ENCODE results near the gene ASPSCR1. TPM values are rescaled to one million over a fixed set of nuclear protein-coding genes. Genes with fewer than 3 reads are reported as not detected.

ASPSCR1 gene
- total and polyA plus RNA-seq, 2 of the 8 experiments (the other 6 are each of a cell fraction or from before 2014, with no cell fraction given): 33.3 to 43.7 TPM

GRCh38 chr17:81955756-81956544 is 21.5 kb upstream of the ASPSCR1 start:
- Histone ChIP-seq H3K4me2 (ENCODE audit: insufficient read depth in 1 of 2, low read depth in 2 of 2, low read length in 2 of 2) (no peak overlapping the region), H3K23me2 (ENCODE audit: low read depth, low read length) (peaks cover 4% of the 10 kb centered on the region; the same call in 1 of the 2 replicates), H4K20me1 (replicated peaks in 1 of 2; ENCODE audit: control insufficient read depth in 1 of 2, insufficient read depth in 2 of 2, low read length in 2 of 2) (no peaks in the 10 kb centered on the region), H3K23ac (ENCODE audit: insufficient read length) (no peak overlapping the region), H3K9ac (replicated peaks in 1 of 4; ENCODE audit: extremely low read depth in 1 of 4, low read depth in 3 of 4, low read length in 3 of 4) (no peak overlapping the region), H3K36me3 (ENCODE audit: control insufficient read depth in 2 of 4, insufficient read depth in 4 of 4, low read length in 3 of 4) (peaks cover 0 to 13% (median 0%) of the 10 kb centered on the region in 4 experiments; a peak in 1 of 8 replicates), H3K4me1 (replicated peaks in 1 of 4; ENCODE audit: control insufficient read depth in 3 of 4, insufficient read depth in 4 of 4, low read length in 3 of 4) (peaks cover 0 to 6% (median 1%) of the 10 kb centered on the region in 4 experiments; a peak in 3 of 7 replicates), H4K8ac (ENCODE audit: extremely low read depth, insufficient read depth, low read length) (no peak overlapping the region; the same call in none of the 2 replicates), H3K79me1 (ENCODE audit: low read depth, low read length) (no peaks in the 10 kb centered on the region), H2AFZ (ENCODE audit: low read length) (no peak overlapping the region), H3K14ac (ENCODE audit: insufficient read length) (no peak overlapping the region), H2BK5ac (ENCODE audit: low read depth, low read length) (no peak overlapping the region), H3K4me3 (ENCODE audit: extremely low read depth in 1 of 4, insufficient read depth in 2 of 4, low read depth in 3 of 4, low read length in 4 of 4) (no peak overlapping the region), H2BK12ac (ENCODE audit: low read depth, low read length) (no peak overlapping the region), H3K4ac (replicated peaks; ENCODE audit: insufficient read length, low read depth, low read length) (no peak overlapping the region), H3K27me3 (replicated peaks in 1 of 4; ENCODE audit: control insufficient read depth in 3 of 4, extremely low read depth in 1 of 4, insufficient read depth in 3 of 4, low read length in 3 of 4) (peaks cover 33 to 49% (median 33%) of the 10 kb centered on the region in 4 experiments), H2BK20ac (ENCODE audit: low read length) (no peak overlapping the region), H2BK15ac (ENCODE audit: low read length) (no peak overlapping the region), H3K18ac (ENCODE audit: extremely low read depth, low read length) (no peak overlapping the region), H4K91ac (replicated peaks; ENCODE audit: insufficient read length, low read length) (no peak overlapping the region), H3K27ac (ENCODE audit: low read depth, low read length) (no peak overlapping the region), H2AK5ac (ENCODE audit: low read depth, low read length) (no peak overlapping the region), H3K79me2 (ENCODE audit: control insufficient read depth in 1 of 2, insufficient read depth in 2 of 2, low read length in 2 of 2) (no peaks in the 10 kb centered on the region), H4K5ac (ENCODE audit: insufficient read length, low read depth, low read length) (no peak overlapping the region), H3K56ac (replicated peaks; ENCODE audit: insufficient read length, low read depth, low read length) (no peak overlapping the region), H3K9me3 (ENCODE audit: insufficient read depth in 2 of 2, low read depth in 1 of 2, low read length in 1 of 2) (no peaks in the 10 kb centered on the region), H2BK120ac (replicated peaks; ENCODE audit: low read depth, low read length) (no peak overlapping the region)
- ChIA-PET CTCF (ENCODE audit: partially characterized antibody) (interaction anchor here (0.7 to 1.6 kb wide), 6 partner anchors 18 to 86 kb away, joined by 3 to 7 read pairs (median 4); partner anchors contain the start of gene PYCR1), POLR2A (ENCODE audit: partially characterized antibody) (interaction anchor here (0.6 to 2.8 kb wide), 6 partner anchors 11 to 90 kb away, joined by 3 to 10 read pairs (median 3); partner anchors contain the start of gene PYCR1)
- FAIRE-seq (no peak), DNase-seq (ENCODE audit: low read depth in 1 of 2, low spot score in 2 of 2) (no peak)
- 84% methylated on average over 13 of the region's 13 CpGs; no CpG with 5 or more reads in 1 of the 2 experiments for WGBS, 2 experiments (ENCODE audit: extremely low coverage in 1 of 2, insufficient coverage in 1 of 2, insufficient read length in 1 of 2, insufficient replicate concordance in 2 of 2, low coverage in 1 of 2, low lambda C conversion rate in 2 of 2, missing lambda C conversion rate in 1 of 2)
- no peak for TF ChIP-seq CTBP2 (IDR thresholded peaks at IDR 0.05; ENCODE audit: borderline replicate concordance, insufficient read depth, insufficient read length, low read length)
- no peak for TF ChIP-seq BRCA1 (IDR thresholded peaks at IDR 0.05; ENCODE audit: low read depth, low read length)
- no peak for TF ChIP-seq GTF2F1 (IDR thresholded peaks at IDR 0.05; ENCODE audit: borderline replicate concordance, low read depth, low read length)
- no peak for TF ChIP-seq CHD2 (IDR thresholded peaks at IDR 0.05; ENCODE audit: low read length)
- TF ChIP-seq GABPA (IDR thresholded peaks at IDR 0.05; ENCODE audit: borderline replicate concordance, insufficient read depth, low read length): no peak
- TF ChIP-seq KDM5A (IDR thresholded peaks at IDR 0.05; ENCODE audit: low read length): no peak
- no peak for TF ChIP-seq NRF1 (IDR thresholded peaks at IDR 0.05; ENCODE audit: low read depth, low read length)
- no peak for TF ChIP-seq RFX5 (IDR thresholded peaks at IDR 0.05; ENCODE audit: borderline replicate concordance, low read depth, low read length)
- no peak for TF ChIP-seq MAX (IDR thresholded peaks at IDR 0.05)
- TF ChIP-seq JUN (IDR thresholded peaks at IDR 0.05; ENCODE audit: low read depth, low read length): no peak
- no peak for TF ChIP-seq E2F6 (IDR thresholded peaks at IDR 0.05)
